Measurements from ENCODE around the gene PHF21B. TPM values are rescaled to one million over a fixed set of nuclear protein-coding genes. Genes with fewer than 3 reads are reported as not detected.

The PHF21B gene
- total and polyA plus RNA-seq, 2 donors (not counting 1 experiment from before 2014, with no cell fraction given): 0.17 TPM; not detected in 1

DNA sequence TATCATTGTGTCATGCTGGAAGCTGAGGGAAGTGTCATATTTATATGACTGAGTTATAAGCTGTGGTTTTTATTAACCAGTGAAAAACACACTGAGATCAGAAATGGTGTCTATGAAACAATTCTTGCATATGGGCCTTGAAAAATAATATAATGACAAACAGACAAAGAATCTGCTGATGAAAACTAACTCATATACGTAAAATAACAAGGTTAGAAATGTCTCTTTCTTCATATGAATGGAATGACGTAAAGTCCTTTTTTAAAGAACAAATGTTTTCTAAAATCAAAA lies 48.8 kb upstream of the PHF21B start:
- no peak for DNase-seq (ENCODE audit: low read depth in 2 of 2)
- H3K4me2 ChIP-seq (ENCODE audit: extremely low read depth, insufficient read depth, low read length): no peak overlapping the region

DNA sequence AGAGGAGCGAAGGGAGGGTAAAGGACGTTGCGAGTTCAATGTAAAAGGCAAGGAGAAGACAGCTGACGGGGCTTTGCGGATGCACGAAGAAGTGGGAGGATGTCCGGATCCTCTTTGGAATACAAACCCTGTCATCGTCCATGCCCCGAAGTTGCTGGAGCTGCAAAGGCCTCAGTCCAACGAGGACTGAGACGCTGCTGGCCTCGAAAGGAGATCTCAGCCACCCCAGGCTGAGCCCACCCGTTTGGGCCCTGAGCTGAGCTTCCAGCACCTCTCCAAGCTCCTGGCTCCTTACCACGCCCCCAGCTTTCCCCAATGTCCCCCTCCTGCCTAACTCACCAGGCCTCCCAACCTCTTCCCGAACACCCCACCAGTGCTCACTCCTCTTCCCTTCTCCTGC lies 46.1 kb upstream of the PHF21B start:
- Histone ChIP-seq H3K9ac (ENCODE audit: insufficient read depth, low read length) (no peak overlapping the region), H4K20me1 (ENCODE audit: control insufficient read depth, extremely low read depth, insufficient read depth, low read length) (no peaks in the 10 kb centered on the region), H2AFZ (ENCODE audit: low read length) (no peak overlapping the region), H3K27ac (ENCODE audit: insufficient read depth, low read length) (no peak overlapping the region), H3K9me3 (ENCODE audit: control insufficient read depth, insufficient read depth, low read depth, low read length) (no peaks in the 10 kb centered on the region), H3K27me3 (ENCODE audit: control insufficient read depth, insufficient read depth, low read length) (peaks cover 1% of the 10 kb centered on the region), H3K4me3 (replicated peaks in 1 of 4; ENCODE audit: control extremely low read depth in 1 of 4, insufficient read depth in 1 of 4, low read depth in 3 of 4, low read length in 4 of 4) (no peak overlapping the region), H3K4me2 (ENCODE audit: extremely low read depth, insufficient read depth, low read length) (no peak overlapping the region), H3K36me3 (ENCODE audit: control insufficient read depth, insufficient read depth, low read length) (no peaks in the 10 kb centered on the region), H3K4me1 (ENCODE audit: control insufficient read depth, extremely low read depth, insufficient read depth, low read length) (no peaks in the 10 kb centered on the region), H3K79me2 (ENCODE audit: control insufficient read depth, insufficient read depth, low read length) (no peaks in the 10 kb centered on the region)
- TF ChIP-seq, protein P1, sequence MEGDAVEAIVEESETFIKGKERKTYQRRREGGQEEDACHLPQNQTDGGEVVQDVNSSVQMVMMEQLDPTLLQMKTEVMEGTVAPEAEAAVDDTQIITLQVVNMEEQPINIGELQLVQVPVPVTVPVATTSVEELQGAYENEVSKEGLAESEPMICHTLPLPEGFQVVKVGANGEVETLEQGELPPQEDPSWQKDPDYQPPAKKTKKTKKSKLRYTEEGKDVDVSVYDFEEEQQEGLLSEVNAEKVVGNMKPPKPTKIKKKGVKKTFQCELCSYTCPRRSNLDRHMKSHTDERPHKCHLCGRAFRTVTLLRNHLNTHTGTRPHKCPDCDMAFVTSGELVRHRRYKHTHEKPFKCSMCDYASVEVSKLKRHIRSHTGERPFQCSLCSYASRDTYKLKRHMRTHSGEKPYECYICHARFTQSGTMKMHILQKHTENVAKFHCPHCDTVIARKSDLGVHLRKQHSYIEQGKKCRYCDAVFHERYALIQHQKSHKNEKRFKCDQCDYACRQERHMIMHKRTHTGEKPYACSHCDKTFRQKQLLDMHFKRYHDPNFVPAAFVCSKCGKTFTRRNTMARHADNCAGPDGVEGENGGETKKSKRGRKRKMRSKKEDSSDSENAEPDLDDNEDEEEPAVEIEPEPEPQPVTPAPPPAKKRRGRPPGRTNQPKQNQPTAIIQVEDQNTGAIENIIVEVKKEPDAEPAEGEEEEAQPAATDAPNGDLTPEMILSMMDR (conservative IDR thresholded peaks at IDR 0.05 in 1 of 2, IDR thresholded peaks at IDR 0.05 in 1 of 2; ENCODE audit: low read depth in 1 of 2, low read length in 2 of 2): no peak
- TF ChIP-seq EZH2 (IDR thresholded peaks at IDR 0.05; ENCODE audit: low read length, missing control alignments): no peak
- DNase-seq (ENCODE audit: low read depth in 2 of 2): no peak

More for the DNA sequence above, 48.8 kb upstream of the PHF21B start:
- Histone ChIP-seq H3K27ac (ENCODE audit: insufficient read depth, low read length) (no peak overlapping the region), H3K36me3 (ENCODE audit: control insufficient read depth, insufficient read depth, low read length) (no peaks in the 10 kb centered on the region), H2AFZ (ENCODE audit: low read length) (no peak overlapping the region), H3K79me2 (ENCODE audit: control insufficient read depth, insufficient read depth, low read length) (no peaks in the 10 kb centered on the region), H3K9me3 (ENCODE audit: control insufficient read depth, insufficient read depth, low read depth, low read length) (no peaks in the 10 kb centered on the region), H3K4me1 (ENCODE audit: control insufficient read depth, extremely low read depth, insufficient read depth, low read length) (no peaks in the 10 kb centered on the region), H4K20me1 (ENCODE audit: control insufficient read depth, extremely low read depth, insufficient read depth, low read length) (no peaks in the 10 kb centered on the region), H3K9ac (ENCODE audit: insufficient read depth, low read length) (no peak overlapping the region), H3K27me3 (ENCODE audit: control insufficient read depth, insufficient read depth, low read length) (no peaks in the 10 kb centered on the region), H3K4me3 (replicated peaks in 1 of 4; ENCODE audit: control extremely low read depth in 1 of 4, insufficient read depth in 1 of 4, low read depth in 3 of 4, low read length in 4 of 4) (no peak overlapping the region)
- TF ChIP-seq, protein P1 (conservative IDR thresholded peaks at IDR 0.05 in 1 of 2, IDR thresholded peaks at IDR 0.05 in 1 of 2; ENCODE audit: low read depth in 1 of 2, low read length in 2 of 2): no peak
- TF ChIP-seq EZH2 (IDR thresholded peaks at IDR 0.05; ENCODE audit: low read length, missing control alignments): no peak

DNA sequence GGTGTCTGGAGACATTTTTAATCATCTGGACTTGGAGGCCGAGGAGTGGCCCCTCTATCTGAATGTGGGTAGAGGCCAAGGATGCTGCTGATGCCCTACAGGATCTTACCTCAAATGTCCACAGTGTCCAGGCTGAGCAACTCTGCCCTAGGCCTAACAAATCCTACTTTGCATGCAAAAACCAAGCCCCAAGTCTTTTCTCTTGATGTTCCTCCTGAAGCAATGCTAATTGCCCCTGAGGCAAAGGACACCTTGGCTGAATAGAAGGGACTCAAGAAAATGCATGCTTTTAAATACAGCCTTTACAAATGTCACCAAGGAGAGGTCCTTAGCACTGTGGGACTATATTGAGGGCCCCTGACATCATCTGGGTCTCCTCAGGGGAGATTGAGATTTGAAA lies 43.8 kb upstream of the PHF21B start:
- no peak for DNase-seq (ENCODE audit: low read depth in 2 of 2)
- no peaks in the 10 kb centered on the region for H3K36me3 ChIP-seq (ENCODE audit: control insufficient read depth, insufficient read depth, low read length)
- no peaks in the 10 kb centered on the region for H3K79me2 ChIP-seq (ENCODE audit: control insufficient read depth, insufficient read depth, low read length)
- TF ChIP-seq EZH2 (IDR thresholded peaks at IDR 0.05; ENCODE audit: low read length, missing control alignments): no peak
- TF ChIP-seq, protein P1 (conservative IDR thresholded peaks at IDR 0.05 in 1 of 2, IDR thresholded peaks at IDR 0.05 in 1 of 2; ENCODE audit: low read depth in 1 of 2, low read length in 2 of 2): no peak
- H3K4me3 ChIP-seq (replicated peaks in 1 of 4; ENCODE audit: control extremely low read depth in 1 of 4, insufficient read depth in 1 of 4, low read depth in 3 of 4, low read length in 4 of 4): no peak overlapping the region
- no peaks in the 10 kb centered on the region for H4K20me1 ChIP-seq (ENCODE audit: control insufficient read depth, extremely low read depth, insufficient read depth, low read length)
- H3K9ac ChIP-seq (ENCODE audit: insufficient read depth, low read length): no peak overlapping the region
- H3K27ac ChIP-seq (ENCODE audit: insufficient read depth, low read length): no peak overlapping the region
- H3K4me1 ChIP-seq (ENCODE audit: control insufficient read depth, extremely low read depth, insufficient read depth, low read length): no peaks in the 10 kb centered on the region
- H2AFZ ChIP-seq (ENCODE audit: low read length): no peak overlapping the region
- peaks cover 3% of the 10 kb centered on the region for H3K27me3 ChIP-seq (ENCODE audit: control insufficient read depth, insufficient read depth, low read length)
- H3K9me3 ChIP-seq (ENCODE audit: control insufficient read depth, insufficient read depth, low read depth, low read length): no peaks in the 10 kb centered on the region
- no peak overlapping the region for H3K4me2 ChIP-seq (ENCODE audit: extremely low read depth, insufficient read depth, low read length)
